GM18861 (cell line): ENCODE measurements around the gene C1orf141.
"Not testable (repeated sequence)": the region's sequence is repeated elsewhere in the genome, so short reads cannot be mapped to it uniquely, and the experiment has no call there.

Experiments used
- ATAC-seq: cut with Tn5 transposase; IDR thresholded peaks from one replicate; pipeline ENCODE4 v1.9.1; 2021; ENCODE audit not compliant: unreplicated experiment

C1orf141 gene

DNA sequence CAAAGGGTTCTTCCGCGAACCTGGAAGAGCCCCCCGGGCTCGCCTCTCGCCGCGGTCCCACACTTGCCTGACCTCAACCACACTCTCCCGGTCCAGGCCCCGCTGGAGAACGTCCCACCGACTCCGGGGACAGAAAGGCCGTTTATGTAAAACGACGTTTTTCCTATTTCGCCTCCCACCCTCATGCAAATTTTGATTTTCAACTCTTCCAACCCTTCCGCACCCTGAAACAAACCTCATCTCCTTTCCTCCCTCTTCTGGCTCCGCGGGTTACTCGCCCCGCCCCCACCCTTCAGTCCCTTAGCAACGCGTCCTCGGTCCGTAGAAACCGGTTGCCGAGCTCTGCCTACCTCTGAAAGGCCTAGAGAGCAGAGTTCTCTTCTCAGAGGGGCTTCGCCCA lies at the start of gene C1orf141:
TSS of gene C1orf141 (minus strand) at position 276 of the 400 bp plus-strand sequence. CDS start 7,730 bp downstream, outside the sequence.
- ATAC-seq: no peak

DNA sequence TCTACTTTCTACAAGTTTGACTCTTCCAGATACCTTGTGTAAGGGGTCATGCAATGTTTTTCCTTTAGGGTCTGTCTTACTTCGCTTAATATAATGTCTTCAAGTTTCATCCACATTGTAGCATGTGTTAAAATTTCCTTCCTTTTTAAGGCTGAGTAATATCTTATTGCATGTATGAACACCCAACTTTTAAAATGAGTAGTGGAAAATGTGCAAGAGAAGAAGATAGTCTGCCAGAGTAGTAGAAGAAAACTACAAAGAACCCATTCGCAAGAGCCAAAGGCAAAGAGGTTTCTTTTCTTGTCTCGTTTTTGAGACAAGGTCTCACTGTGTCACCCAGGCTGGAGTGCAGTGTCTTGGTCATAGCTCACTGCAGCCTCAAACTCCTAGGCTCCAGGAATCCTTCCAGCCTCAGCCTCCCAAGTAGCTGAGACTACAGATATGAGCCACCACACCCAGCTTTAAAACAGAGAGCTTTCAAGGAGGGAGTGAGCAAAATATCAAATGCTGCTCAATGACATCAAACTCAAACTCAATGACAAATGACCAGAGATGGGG lies 40.8 kb upstream of the C1orf141 start:
- no peak for ATAC-seq

DNA sequence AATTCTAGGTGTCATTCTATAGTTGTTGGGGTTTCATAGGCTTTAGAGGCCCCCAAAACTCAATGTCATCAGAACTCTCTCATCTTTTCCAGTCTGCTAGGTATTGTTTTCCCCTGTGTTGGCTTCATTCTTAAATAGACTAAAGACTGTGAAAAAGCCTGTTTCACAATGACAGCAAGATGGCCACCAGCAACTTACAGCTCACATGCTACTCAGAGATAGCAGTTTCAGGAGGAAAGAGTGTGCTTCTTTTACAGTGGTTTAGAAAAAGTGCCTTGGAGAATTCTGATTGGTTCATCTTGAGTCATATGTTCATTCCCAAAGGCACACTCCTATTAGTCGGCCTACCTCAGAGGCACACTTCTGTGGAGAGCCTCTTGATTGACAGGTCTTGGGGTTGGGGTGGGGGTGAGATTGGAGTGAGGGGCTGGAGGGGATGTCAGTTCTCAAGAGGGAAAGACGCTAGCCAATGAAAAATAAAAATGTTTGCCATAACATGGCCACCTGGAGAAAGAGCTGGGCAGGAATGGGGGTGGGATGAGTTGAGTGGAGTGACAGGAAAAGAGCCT lies 40.0 kb upstream of the C1orf141 start:
- ATAC-seq: no peak

DNA sequence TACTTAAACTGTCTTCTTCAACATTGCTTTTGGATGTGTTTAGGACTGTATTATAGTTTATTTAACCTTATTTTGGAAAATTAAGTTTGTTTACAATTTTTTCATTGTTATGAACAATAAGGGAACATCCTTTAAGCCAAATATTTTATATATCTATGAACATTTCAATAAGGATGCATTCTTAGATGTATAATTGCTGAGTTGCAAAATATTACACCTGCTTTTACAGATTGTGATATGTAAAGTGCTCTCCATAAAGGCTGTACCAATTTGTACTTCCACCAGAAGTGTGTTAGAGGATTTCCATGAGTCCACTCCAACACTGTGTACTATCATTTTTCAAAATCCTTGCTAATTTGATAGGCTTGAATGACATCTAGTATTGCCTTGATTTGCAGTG lies 39.2 kb upstream of the C1orf141 start:
- ATAC-seq: no peak

DNA sequence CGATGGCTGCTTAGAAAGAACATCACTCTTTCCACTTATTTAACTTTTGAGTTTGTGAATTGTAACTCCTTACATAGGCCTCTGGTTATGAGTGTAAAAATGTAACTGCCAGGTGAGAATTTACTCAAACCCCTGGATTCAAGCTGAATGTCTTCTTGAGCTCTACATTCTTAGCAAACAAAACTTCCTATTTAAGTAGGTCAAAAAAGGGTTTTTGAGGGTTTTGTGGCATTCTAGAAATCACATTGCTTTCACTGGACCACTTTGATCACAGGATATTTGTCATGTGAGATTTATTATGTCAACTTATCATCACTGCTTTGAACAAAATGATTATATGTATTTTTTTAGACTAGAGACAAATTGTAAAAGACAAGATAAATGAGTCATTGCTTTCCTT lies 37.2 kb upstream of the C1orf141 start:
- no peak for ATAC-seq

DNA sequence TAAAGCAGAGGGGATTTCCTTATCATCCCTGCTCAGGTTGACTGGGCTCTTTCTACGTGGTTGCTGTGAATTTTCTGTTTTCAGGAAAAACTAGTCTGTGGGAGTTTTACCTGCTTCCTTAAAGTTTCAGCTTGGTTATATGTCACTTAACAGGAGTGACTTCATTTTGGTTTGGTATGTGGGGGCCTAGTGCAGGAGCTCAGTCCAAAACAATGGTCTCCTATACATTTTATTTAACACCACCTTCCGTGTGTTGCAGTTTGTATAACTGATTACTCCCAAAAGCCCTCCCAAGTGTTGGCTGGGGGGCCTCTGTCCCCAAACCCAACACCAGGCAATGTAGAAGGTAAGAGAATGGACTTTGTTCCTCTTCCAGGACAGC lies 36.8 kb upstream of the C1orf141 start:
- ATAC-seq: no peak

DNA sequence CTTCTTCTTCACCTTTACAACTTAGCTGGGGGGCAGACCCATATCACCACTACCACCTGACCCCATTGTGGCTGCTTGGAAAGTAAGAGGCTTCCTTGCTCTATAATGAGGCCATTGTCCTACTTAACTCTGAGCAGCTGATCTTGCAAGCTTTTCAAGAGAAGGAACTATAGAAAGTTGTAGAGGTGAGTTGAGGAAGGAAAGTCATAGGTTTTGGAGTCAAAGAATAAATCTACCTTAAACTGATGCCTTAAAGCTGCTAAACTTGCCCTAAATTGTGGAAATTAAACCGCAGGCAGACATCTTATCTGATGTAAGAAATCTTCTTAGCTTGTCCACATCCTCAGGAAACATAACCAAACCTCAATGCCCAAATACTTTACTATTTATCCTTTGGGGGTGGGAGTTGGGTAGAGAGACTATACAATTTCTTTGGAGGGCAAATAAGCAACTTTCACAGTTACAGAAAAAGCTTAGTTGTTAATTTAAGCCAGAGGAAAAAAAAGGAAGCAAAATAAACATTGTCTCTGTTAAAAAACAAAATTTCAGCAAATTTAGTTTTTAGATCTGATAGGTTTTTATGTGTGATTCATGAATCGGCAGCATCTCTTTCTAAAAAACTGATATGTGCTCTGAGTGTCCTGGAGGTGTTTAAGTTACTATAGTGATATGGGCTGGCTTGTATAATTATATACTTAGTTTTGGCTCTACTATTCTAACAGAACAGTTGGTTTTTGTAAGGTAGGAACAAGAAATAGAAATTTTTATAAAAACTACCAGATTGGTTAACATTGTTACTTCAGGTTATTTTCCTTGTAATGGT lies 36.2 kb upstream of the C1orf141 start:
- no peak for ATAC-seq

DNA sequence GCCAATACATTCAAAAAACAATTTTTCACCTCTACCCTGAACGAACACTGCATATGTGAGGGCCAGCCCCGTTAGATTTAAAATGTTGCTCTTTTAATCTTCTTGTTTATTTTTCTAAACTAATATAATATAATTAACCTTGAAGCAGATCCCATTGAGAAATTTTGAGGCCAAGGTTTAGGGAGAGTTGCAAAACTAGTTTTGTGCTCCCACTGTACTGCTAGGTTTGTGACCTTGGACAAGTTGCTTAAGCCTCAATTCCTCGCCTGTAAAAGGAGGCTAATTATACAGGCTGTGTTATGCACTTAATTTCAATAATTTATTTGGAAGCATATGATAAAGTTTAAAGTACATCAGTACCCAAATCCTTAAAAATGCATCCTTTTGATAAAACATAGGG lies 35.2 kb upstream of the C1orf141 start:
- ATAC-seq: no peak

DNA sequence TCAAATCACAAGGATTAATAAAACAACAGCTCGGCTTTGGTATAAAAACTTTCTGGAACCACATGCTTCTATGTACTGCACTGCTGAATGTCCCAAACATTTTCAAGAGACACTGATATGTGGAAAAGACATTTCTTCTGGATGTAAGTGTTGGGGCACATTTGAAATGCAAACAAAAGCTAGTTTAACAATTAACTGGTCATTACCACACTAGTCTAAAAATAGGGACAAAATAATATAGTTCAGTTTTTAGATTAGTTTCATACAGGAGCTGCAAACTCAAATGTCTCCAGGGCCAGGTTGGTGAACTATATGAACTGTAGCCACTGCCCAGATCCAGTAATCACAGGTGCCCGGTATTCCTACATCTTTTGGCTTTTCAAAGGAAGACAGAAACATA lies 34.7 kb upstream of the C1orf141 start:
- ATAC-seq: peak; percentile 51

DNA sequence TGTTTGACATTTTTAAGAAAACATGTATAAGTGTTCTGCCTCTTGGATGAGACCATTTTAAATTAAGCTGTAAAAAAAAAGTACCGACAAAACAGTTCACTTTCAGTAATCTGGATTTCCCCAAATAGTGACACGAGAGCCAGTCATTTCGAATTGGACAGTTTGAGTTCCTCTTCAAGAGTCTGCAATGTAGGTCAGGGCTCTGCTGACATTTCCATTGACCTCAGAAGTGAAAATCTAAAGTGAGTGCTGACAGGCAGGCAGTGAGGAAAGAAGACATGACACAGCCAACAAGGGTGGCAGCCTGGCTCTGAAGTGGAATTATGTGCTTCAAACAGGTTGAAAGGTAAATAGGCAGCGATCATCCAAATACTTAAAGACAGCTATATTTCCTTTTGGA lies 31.4 kb upstream of the C1orf141 start, which contains the start of gene IL23R:
TSS of gene IL23R (plus strand) at position 259 of the 400 bp plus-strand sequence. CDS start 1,667 bp downstream, outside the sequence.
- ATAC-seq: peak; percentile 85

DNA sequence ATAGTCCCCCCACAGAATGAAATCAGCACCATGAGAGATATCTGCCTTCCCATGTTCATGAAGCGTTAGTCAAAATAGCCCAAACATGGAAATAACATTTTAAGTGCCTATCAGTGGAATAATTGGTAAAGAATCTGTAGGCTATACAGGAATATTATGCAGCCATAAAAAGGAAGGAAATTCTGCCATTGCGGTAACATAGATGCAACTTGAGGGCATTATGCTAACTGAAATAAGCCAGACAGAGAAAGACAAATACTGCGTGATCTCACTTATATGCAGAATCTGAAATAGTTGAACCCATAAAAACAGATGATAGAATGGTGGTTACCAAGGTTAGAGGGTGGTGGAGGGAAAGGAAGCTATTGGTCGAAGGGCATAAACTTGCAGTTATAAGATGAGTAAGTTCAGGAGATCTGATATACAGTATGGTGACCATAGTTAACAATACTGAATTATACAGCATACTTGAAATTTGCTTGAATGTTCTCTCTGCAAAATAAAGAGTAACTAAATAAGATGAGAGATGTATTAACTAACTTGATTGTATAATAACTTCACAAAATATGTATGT lies 30.8 kb upstream of the C1orf141 start:
- ATAC-seq: no peak

DNA sequence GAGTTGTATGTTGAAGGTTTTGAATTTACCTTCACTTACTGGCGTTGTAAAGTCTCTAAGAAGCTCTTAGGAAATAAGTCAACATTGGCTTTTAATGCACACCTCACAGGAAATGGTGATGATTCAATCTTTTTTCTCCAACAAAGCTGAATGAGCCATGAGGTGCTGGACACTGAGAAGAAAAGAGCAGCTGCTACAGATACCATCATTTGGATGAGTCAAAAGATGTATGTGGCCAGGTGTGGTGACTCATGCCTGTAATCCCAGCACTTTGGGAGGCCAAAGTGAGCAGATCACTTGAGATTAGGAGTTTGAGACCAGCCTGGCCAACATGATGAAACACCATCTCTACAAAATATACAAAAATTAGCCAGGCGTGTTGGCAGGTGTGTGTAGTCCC lies 28.2 kb upstream of the C1orf141 start:
- peak; percentile 43 for ATAC-seq

DNA sequence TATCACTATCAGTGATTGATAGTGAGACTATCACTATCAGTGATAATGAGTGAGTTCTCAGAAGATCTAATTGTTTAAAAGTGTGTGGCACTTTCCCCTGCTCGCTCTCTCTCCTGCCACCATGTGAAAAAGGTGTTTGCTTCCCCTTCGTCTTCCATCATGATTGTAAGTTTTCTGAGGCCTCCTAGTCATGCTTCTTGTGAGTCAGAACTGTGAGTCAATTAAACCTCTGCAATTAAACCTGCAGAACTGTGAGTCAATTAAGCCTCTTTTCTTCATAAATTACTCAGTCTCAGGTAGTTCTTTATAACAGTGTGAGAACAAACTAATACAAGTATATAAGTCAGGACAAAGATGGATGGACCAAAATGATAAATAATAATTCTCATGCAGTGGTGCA lies 24.5 kb upstream of the C1orf141 start:
- ATAC-seq: no peak

DNA sequence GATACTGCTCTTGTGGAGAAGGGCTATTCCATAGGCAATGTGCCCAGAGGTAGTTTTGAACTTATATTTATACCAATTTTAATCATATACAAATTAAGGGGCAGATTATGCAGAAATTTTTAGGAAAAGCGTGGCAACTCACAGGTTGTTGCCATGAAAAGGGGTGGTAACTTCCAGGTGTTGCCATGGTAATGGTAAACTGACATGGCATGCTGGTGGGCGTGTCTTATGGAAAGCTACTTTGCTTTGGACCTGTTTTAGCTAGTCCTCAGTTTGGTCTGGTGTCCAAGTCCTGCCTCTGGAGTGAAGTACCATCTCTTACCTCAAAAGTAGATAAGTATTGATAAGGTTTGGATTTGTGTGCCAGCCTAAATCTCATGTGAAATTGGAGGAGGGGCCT lies 23.6 kb upstream of the C1orf141 start:
- no peak for ATAC-seq

DNA sequence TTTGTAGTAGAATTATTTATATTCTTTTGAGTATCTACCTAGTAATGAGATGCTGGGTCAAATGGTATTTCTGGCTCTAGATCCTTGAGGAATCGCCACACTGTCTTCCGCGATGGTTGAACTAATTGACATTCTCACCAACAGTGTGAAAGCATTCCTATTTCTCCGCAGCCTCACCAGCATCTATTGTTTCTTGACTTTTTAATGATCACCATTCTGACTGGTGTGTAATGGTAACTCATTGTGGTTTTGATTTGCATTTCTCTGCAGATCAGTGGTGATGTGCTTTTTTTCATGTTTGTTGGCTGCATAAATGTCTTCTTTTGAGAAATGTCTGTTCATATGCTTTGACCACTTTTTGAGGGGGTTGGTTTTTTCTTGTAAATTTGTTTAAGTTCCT lies 16.2 kb upstream of the C1orf141 start:
- ATAC-seq: no peak

DNA sequence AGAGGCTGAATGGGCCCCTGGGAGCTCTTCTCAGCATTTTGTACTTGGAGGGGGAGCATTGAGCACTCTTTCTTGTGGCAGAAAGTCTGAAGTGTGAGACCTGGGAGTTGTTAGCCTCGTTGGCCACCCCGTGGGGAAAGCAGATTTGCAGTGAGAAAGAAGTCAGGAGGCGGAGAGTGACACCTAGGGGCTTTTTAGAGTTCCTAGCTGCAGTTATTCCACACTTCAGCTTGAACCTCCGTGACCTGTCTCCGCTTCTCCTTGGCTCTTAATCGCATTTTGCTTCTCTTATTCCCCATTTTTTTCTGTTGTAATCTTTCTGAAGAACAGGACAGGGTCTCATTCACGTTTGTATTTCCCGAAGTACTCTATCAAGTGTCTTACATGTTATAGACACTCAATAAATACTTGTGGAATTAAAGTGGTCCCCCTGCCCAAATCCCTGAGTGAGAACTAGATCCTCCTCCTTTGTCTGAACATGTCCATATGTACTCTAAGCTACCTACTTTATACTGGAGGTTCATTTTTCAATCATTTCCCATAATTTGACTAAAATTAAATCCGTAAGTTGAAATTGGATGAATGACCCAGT lies 14.5 kb upstream of the C1orf141 start:
- peak; percentile 87 for ATAC-seq

DNA sequence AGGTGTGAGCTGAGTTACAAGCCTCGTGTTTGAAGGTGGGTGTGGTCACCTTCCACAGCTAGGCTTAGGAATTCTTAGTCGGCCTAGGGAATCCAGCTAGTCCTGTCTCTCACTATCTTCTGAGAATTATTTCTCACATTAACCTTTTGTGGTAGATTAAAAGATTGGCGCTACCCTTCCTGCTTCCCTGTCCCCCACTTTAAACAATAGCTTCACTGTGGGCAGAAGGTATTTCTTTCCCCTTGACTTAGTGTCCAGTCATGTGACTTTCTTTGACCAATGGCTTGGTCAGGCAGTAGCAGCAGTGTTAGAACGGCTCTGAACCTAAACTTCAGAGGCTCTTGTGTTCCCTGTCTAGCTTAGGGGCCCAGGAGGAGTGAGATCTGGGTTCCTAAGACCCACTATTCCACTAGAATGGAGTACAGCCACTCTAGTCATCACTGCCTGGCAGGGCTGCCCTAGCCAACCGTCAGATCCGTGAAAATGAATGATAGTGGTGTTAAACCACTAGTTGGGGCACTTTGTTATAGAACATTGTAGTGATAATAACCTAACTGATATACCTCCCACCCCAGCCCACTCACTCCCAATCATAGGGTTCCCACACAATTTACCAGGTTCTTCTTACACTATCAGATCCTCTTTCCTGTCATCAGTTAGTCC lies 13.9 kb upstream of the C1orf141 start:
- peak; percentile 14 for ATAC-seq

DNA sequence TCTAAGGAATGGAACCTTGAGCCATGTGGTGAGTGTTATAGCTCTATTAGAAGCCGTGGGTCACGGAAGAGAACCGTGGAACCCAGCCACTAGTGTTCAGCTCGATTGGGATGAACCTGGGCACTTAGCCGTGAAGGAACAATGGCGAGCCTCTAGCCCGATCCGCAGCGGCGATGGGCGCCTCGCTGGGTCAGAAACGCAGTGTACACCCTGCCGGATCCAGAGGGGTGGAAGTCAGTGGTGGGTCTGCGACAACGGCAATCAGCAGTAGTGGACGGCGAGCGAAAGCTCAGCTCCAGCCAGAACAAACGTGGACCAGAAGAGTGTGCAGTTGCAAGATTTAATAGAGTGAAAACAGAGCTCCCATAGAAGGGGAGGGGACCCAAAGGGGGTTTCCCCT lies 13.2 kb upstream of the C1orf141 start:
- not testable (repeated sequence) for ATAC-seq

DNA sequence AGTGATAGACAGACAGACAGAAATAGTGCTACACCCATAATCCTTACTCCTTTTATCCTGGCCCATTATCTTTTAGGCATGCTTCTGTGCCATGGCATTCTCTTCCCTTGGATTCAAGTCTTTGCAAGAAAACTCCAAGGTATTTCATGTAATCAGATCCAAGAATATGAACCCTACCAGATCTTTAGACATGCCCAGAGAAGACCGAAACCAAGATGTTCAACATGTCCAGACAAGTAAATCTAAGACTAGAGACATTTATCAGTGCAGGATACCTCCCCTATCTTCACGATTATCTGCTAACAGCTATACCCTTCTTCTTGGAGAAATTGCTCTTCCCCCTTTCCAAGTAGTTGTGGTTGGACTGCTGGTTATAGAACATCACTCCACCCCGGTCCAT lies 11.8 kb upstream of the C1orf141 start:
- ATAC-seq: no peak

DNA sequence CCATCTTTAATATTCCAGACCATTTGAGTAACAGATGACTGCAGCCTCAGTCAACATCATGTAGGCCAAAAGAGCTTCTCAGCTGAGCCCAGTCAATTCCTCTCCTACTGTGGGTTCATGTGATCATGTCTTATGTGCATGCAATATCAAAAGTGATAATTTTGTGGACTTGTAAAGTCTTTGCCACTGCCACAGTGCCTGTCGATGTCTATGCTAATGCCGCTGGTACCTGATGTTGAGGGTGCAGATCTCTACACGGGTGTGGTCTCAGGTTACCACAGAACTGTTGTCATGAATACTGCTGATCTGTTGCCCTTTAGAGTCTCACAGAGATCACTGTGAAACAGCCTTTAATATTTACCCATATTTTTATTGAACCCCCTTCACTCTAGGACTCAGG lies 11.3 kb upstream of the C1orf141 start:
- ATAC-seq: no peak

DNA sequence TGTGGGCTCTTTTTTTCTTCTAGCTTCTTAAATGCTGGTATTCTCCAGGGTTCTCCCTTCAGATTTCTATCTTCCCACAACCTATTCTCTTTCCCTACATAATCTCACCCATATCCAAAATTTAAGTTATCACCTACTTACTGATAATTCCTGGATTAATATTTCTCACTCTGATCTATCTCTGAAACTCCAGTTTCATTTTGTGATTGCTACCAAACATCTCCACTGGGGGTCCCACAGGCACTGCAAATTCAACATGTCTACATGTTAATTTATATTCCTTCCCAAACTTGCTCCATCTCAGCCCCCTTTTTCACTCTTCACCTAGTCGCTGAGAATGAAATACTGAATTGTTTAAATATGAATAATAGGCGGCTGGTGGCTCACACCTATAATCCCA lies 9.9 kb upstream of the C1orf141 start:
- ATAC-seq: no peak
